GM21529 (cell line): ENCODE results near the gene ZNF81.
"Not testable (repeated sequence)": the region's sequence is repeated elsewhere in the genome, so short reads cannot be mapped to it uniquely, and the experiment has no call there.

Experiments
- ATAC-seq: cut with Tn5 transposase; IDR thresholded peaks from one replicate; pipeline ENCODE4 v1.9.1; 2021; ENCODE audit not compliant: unreplicated experiment

Gene ZNF81

GRCh38 chrX:47931970-47932369 lies 95.3 kb downstream of the ZNF81 start:
- ATAC-seq = not testable (repeated sequence)

- no peak for ATAC-seq
These were observed 97.2 kb downstream of the ZNF81 start for GRCh38 chrX:47933946-47934345.

- no peak for ATAC-seq
These were observed 99.7 kb downstream of the ZNF81 start for GRCh38 chrX:47936224-47936939.

GRCh38 chrX:47936940-47937317 lies 100.2 kb downstream of the ZNF81 start:
- ATAC-seq = no peak

- no peak for ATAC-seq
These were observed 103.7 kb downstream of the ZNF81 start for GRCh38 chrX:47940448-47940847.

- no peak for ATAC-seq
These were observed 104.7 kb downstream of the ZNF81 start for GRCh38 chrX:47941423-47941822.

GRCh38 chrX:47955295-47955694 lies 118.6 kb downstream of the ZNF81 start:
- not testable (repeated sequence) for ATAC-seq

GRCh38 chrX:47956016-47956415 lies 119.3 kb downstream of the ZNF81 start:
- no peak for ATAC-seq

- ATAC-seq = not testable (repeated sequence)
These were observed 121.5 kb downstream of the ZNF81 start for GRCh38 chrX:47958206-47958605.

GRCh38 chrX:47958761-47959342 lies 122.2 kb downstream of the ZNF81 start:
- ATAC-seq = no peak

- no peak for ATAC-seq
These were observed 123.7 kb downstream of the ZNF81 start for GRCh38 chrX:47960406-47960805.

- not testable (repeated sequence) for ATAC-seq
These were observed 125.1 kb downstream of the ZNF81 start for GRCh38 chrX:47961830-47962229.

GRCh38 chrX:47965526-47965925 lies 128.8 kb downstream of the ZNF81 start:
- not testable (repeated sequence) for ATAC-seq
